Heart right ventricle (tissue), 16 donors: ENCODE data around the gene LTN1. TPM values are rescaled to one million over a fixed set of nuclear protein-coding genes. Genes with fewer than 3 reads are reported as not detected.

ENCODE experiments used
- ATAC-seq, 8 donors: fragments of 200-7000 bp; cut with Tn5 transposase; one replicate each; pipeline ENCODE4 v1.9.1; 2020; ENCODE audit warnings: mild to moderate bottlenecking in 8 of 8, moderate library complexity in 8 of 8, moderate number of reproducible peaks in 1 of 8
- DNase-seq, 2 donors: peaks; one replicate each; pipeline ENCODE4 v3.0.0-alpha.2; 2020
- H3K27ac ChIP-seq, 10 donors: fragments of 200-600 bp; sonication (generic) in 2 of 10; one replicate each; pipeline versions ENCODE4 v1.5.0 to v1.8.0; 2020 to 2022; ENCODE audit warnings: mild to moderate bottlenecking in 3 of 10
- H3K27me3 ChIP-seq, 7 donors: fragments of 200-600 bp; one replicate each; pipeline ENCODE4 v1.8.0; 2021 to 2022; ENCODE audit warnings: mild to moderate bottlenecking in 2 of 7
- H3K36me3 ChIP-seq, 9 donors: fragments of 200-600 bp; sonication (generic) in 1 of 9; one replicate each; pipeline versions ENCODE4 v1.5.0 to v1.8.0; 2020 to 2022; ENCODE audit warnings: mild to moderate bottlenecking in 2 of 9
- H3K4me1 ChIP-seq, 9 donors: fragments of 200-600 bp; sonication (generic) in 1 of 9; one replicate each; pipeline versions ENCODE4 v1.5.0 to v1.8.0; 2020 to 2022; ENCODE audit warnings: mild to moderate bottlenecking in 4 of 9
- H3K4me3 ChIP-seq, 10 donors: fragments of 200-600 bp; sonication (generic) in 2 of 10; one replicate each; pipeline versions ENCODE4 v1.5.0 to v1.8.0; 2020 to 2022; ENCODE audit warnings: mild to moderate bottlenecking in 7 of 10, moderate library complexity in 2 of 10
- H3K9me3 ChIP-seq, 11 donors: fragments of 200-600 bp in 10 of 11; sonication (generic) in 2 of 11; one replicate each; pipeline versions ENCODE4 v1.5.0 to v1.8.0; 2013 to 2022; ENCODE audit warnings: mild to moderate bottlenecking in 2 of 11, control low read depth in 1 of 11, moderate library complexity in 1 of 11
- CTCF ChIP-seq, 9 donors: fragments of 200-600 bp; sonication (generic) in 2 of 9; IDR thresholded peaks; one replicate each; pipeline versions ENCODE4 v1.5.0 to v1.8.0; 2021 to 2022; ENCODE audit warnings: antibody characterized with exemption in 9 of 9, mild to moderate bottlenecking in 5 of 9, moderate library complexity in 1 of 9
- WGBS, 2 donors: extraction: QIAGEN DNeasy Blood & Tissue Kit; methylation state at CpG; one replicate each; pipeline ENCODE4 v1.1.7; 2013; ENCODE audit warnings: inconsistent platforms in 1 of 2; 5-methylcytosine and 5-hydroxymethylcytosine counted together
- intact Hi-C, 10 donors: fragments of 100-400 bp; cut with DNase I; formaldehyde crosslinking; loops; one replicate each; pipeline versions ENCODE4 v1.11.1 to v1.14.2; 2022
- polyA plus RNA-seq, 2 donors: library from polyadenylated mRNA; stranded (reverse); fragments of 200-250 nt; gene quantifications; one replicate each; pipeline ENCODE4 v1.2.3, GENCODE V29; 2013
- total RNA-seq, 10 donors: library from RNA; stranded (reverse); fragmentation: NEBNext Ultra II Directional in 3 of 10; extraction: Animal tissue kit (Norgen Biotek cat#: 25700) in 3 of 10; gene quantifications; one replicate each; pipeline versions ENCODE4 v1.2.1 to v1.2.4, GENCODE V29; 2021 to 2023
- donor health status: Arrhythmogenic right ventricular cardiomyopathy.
- donor health status: ischemic (EF 13 %, LVEDD 7.1; RV severe dilation, severe dysfunction).
- donor health status: healthy with polysubstance abuse.
- donor health status: DM: no; HTN: yes; CAD: no.
- donor health status: DM: no; HTN: no; CAD: no.
- donor health status: ischemic (EF 25% LVEDD 6.9; RV normal size, moderate dysfunction).
- donor health status: ischemic (EF 25% LVEDD 5.7; RV mildly dilated, moderate dysfunction).
- donor health status: healthy.
- donor health status: DM: yes; HTN: yes; CAD: no.
- donor health status: Ischemic cardiomyopathy.
- donor health status: ischemic (EF 35%, LVEDD 5.7; RV mildly dilated, moderate dysfunction).
- donor health status: nonischemic (EF 11% LVEDD 7.7; RV severe dilation, severe dysfunction).
- donor health status: DM: yes; HTN: yes; CAD: no.
- donor health status: PGD.
- donor health status: ischemic (EF 29% LVEDD 5.4; RV normal size, mild dysfunction).
- donor health status: nonischemic (EF 23%, LVEDD 6.1; RV moderate dilation, normal function).

Gene LTN1
- total and polyA plus RNA-seq, 12 donors = 3.2 to 20.4 (median 17.7) TPM

GRCh38 chr21:28949318-28949717 is 43.4 kb downstream of the LTN1 start:
- DNase-seq = no peak
- Histone ChIP-seq H3K9me3 (no peaks in the 10 kb centered on the region), H3K36me3 (peaks cover 0 to 98% (median 59%) of the 10 kb centered on the region in 9 donors), H3K4me3 (no peak overlapping the region), H3K27ac (no peak overlapping the region), H3K27me3 (no peaks in the 10 kb centered on the region), H3K4me1 (no peaks in the 10 kb centered on the region)
- intact Hi-C loops = loop anchor here in 2 of 10 donors (10.0 kb wide), 2 partner anchors 155 to 205 kb away; no protein-coding TSS in a partner anchor
- 88 to 94% methylated on average over 2 of the region's 2 CpGs for WGBS, 2 donors
- ATAC-seq = no peak
- no peak for TF ChIP-seq CTCF (IDR thresholded peaks at IDR 0.05)

- ATAC-seq (no peak), DNase-seq (no peak)
- no peaks in the 10 kb centered on the region for H3K9me3 ChIP-seq
- intact Hi-C loops = loop anchor here in 3 of 10 donors (5.0 to 10.0 kb wide), 3 partner anchors 149 to 199 kb away; no protein-coding TSS in a partner anchor
- peaks cover 0 to 94% (median 44%) of the 10 kb centered on the region in 9 donors for H3K36me3 ChIP-seq
- H3K27me3 ChIP-seq = no peaks in the 10 kb centered on the region
- no peak for TF ChIP-seq CTCF (IDR thresholded peaks at IDR 0.05)
- H3K4me3 ChIP-seq = no peak overlapping the region
- no peak overlapping the region for H3K27ac ChIP-seq
- H3K4me1 ChIP-seq = peaks cover 0 to 7% (median 4%) of the 10 kb centered on the region in 9 donors
These were observed 48.4 kb downstream of the LTN1 start for GRCh38 chr21:28944296-28944695.

- DNase-seq (no peak), ATAC-seq (no peak)
- Histone ChIP-seq H3K9me3 (no peaks in the 10 kb centered on the region), H3K36me3 (peaks cover 0 to 94% (median 44%) of the 10 kb centered on the region in 9 donors), H3K4me3 (no peak overlapping the region), H3K27me3 (no peaks in the 10 kb centered on the region), H3K4me1 (peaks cover 0 to 11% (median 4%) of the 10 kb centered on the region in 9 donors), H3K27ac (no peak overlapping the region)
- 67 to 72% methylated on average over 2 of the region's 2 CpGs for WGBS, 2 donors
- TF ChIP-seq CTCF (IDR thresholded peaks at IDR 0.05) = no peak
- intact Hi-C loops = loop anchor here in 3 of 10 donors (5.0 to 10.0 kb wide), 3 partner anchors 149 to 199 kb away; no protein-coding TSS in a partner anchor
These were observed 49.0 kb downstream of the LTN1 start for GRCh38 chr21:28943631-28944030.

GRCh38 chr21:28938726-28939125 is 54.0 kb downstream of the LTN1 start:
- Histone ChIP-seq H3K27ac (no peak overlapping the region), H3K9me3 (no peaks in the 10 kb centered on the region), H3K27me3 (no peaks in the 10 kb centered on the region), H3K4me3 (no peak overlapping the region), H3K36me3 (peaks cover 0 to 98% (median 40%) of the 10 kb centered on the region in 9 donors), H3K4me1 (peaks cover 0 to 15% (median 4%) of the 10 kb centered on the region in 9 donors)
- WGBS, 2 donors = 76 to 83% methylated on average over 2 of the region's 2 CpGs
- ATAC-seq = no peak
- intact Hi-C loops = loop anchor here in 1 of 10 donors (10.0 kb wide), 1 partner anchor 424 kb away; no protein-coding TSS in a partner anchor
- no peak for TF ChIP-seq CTCF (IDR thresholded peaks at IDR 0.05)
- DNase-seq = no peak
